Activated naive CD4-positive, alpha-beta T cell treated with anti-CD3 and anti-CD28 coated beads for 36 hours (primary cell): ENCODE data around the gene FAM186B. TPM values are rescaled to one million over a fixed set of nuclear protein-coding genes. Genes with fewer than 3 reads are reported as not detected.

Experiments
- total RNA-seq, 2 experiments: library from RNA; stranded (reverse); gene quantifications; one replicate each; pipeline ENCODE4 v1.2.3, GENCODE V29; 2021

The FAM186B gene
- total RNA-seq, 2 experiments from 2014 or later = 0.12 TPM; not detected in 1

Other genes starting within 250 kb of the FAM186B start
- gene SPATS2, start 238.2 kb downstream of the FAM186B start, total RNA-seq = 1 to 10 TPM; 8.7 to 9.6 TPM
- under 1 TPM; 0.57 to 0.91 TPM for gene KCNH3, start 66.6 kb downstream of the FAM186B start, total RNA-seq
- gene MCRS1, start 37.5 kb downstream of the FAM186B start, total RNA-seq = 10 to 100 TPM; 49.8 to 52.7 TPM
- 1 to 10 TPM; 7.2 to 7.7 TPM for gene PRPF40B, start 17.9 kb upstream of the FAM186B start, total RNA-seq
- gene FMNL3, start 101.8 kb upstream of the FAM186B start, total RNA-seq = 10 to 100 TPM; 20.0 to 20.7 TPM
- gene TMBIM6, start 135.9 kb upstream of the FAM186B start, total RNA-seq = 100 to 1,000 TPM; 466 to 498 TPM
- 1 to 10 TPM; 2.8 TPM for gene NCKAP5L, start 222.8 kb upstream of the FAM186B start, total RNA-seq
- 1 to 10 TPM; 2.4 to 4.1 TPM for gene BCDIN3D, start 237.5 kb upstream of the FAM186B start, total RNA-seq